ENCODE results near the gene SERP2. TPM values are rescaled to one million over a fixed set of nuclear protein-coding genes. Genes with fewer than 3 reads are reported as not detected.

The SERP2 gene
- total RNA-seq, 2 experiments from 2014 or later, result 0.38 to 0.64 TPM

- Mint-ChIP-seq H3K9me3 (no peaks in the 10 kb centered on the region), H3K27me3 (ENCODE audit: low read depth) (no peaks in the 10 kb centered on the region), H3K36me3 (ENCODE audit: low read depth) (no peaks in the 10 kb centered on the region), H3K4me1 (ENCODE audit: low read depth) (no peaks in the 10 kb centered on the region), H3K4me3 (no peak overlapping the region), H3K27ac (no peak overlapping the region)
- CTCF ChIA-PET, result no interaction called here
- no peak for DNase-seq
- intact Hi-C loops (cut with micrococcal nuclease), result no loop called here
Observed at GRCh38 chr13:44383945-44384344, 10.3 kb downstream of the SERP2 start.

GRCh38 chr13:44384778-44385177 is 11.2 kb downstream of the SERP2 start:
- CTCF ChIA-PET, result no interaction called here
- intact Hi-C loops (cut with micrococcal nuclease), result no loop called here

GRCh38 chr13:44385401-44385800 is 11.8 kb downstream of the SERP2 start:
- intact Hi-C loops (cut with micrococcal nuclease), result no loop called here
- no peak overlapping the region for H3K27ac Mint-ChIP-seq
- no peak for DNase-seq
- H3K27me3 Mint-ChIP-seq (ENCODE audit: low read depth), result no peaks in the 10 kb centered on the region
- H3K9me3 Mint-ChIP-seq, result no peaks in the 10 kb centered on the region
- CTCF ChIA-PET, result no interaction called here
- no peaks in the 10 kb centered on the region for H3K36me3 Mint-ChIP-seq (ENCODE audit: low read depth)
- H3K4me3 Mint-ChIP-seq, result no peak overlapping the region
- H3K4me1 Mint-ChIP-seq (ENCODE audit: low read depth), result no peaks in the 10 kb centered on the region

More at GRCh38 chr13:44384778-44385177, 11.2 kb downstream of the SERP2 start:
- Mint-ChIP-seq H3K27me3 (ENCODE audit: low read depth) (no peaks in the 10 kb centered on the region), H3K4me3 (no peak overlapping the region), H3K4me1 (ENCODE audit: low read depth) (no peaks in the 10 kb centered on the region), H3K36me3 (ENCODE audit: low read depth) (no peaks in the 10 kb centered on the region), H3K9me3 (no peaks in the 10 kb centered on the region), H3K27ac (no peak overlapping the region)
- DNase-seq, result no peak

GRCh38 chr13:44385847-44386246 is 12.2 kb downstream of the SERP2 start:
- CTCF ChIA-PET, result interaction anchor here (1.1 kb wide), 1 partner anchor 9 kb away, joined by 3 read pairs; no protein-coding TSS in a partner anchor
- DNase-seq, result no peak
- Mint-ChIP-seq H3K27ac (no peak overlapping the region), H3K9me3 (no peaks in the 10 kb centered on the region), H3K4me1 (ENCODE audit: low read depth) (no peaks in the 10 kb centered on the region), H3K36me3 (ENCODE audit: low read depth) (no peaks in the 10 kb centered on the region), H3K27me3 (ENCODE audit: low read depth) (no peaks in the 10 kb centered on the region), H3K4me3 (no peak overlapping the region)
- intact Hi-C loops (cut with micrococcal nuclease), result no loop called here

- H3K4me3 Mint-ChIP-seq, result no peak overlapping the region
- no peaks in the 10 kb centered on the region for H3K4me1 Mint-ChIP-seq (ENCODE audit: low read depth)
- DNase-seq, result no peak
- CTCF ChIA-PET, result interaction anchor here (1.1 kb wide), 1 partner anchor 10 kb away, joined by 3 read pairs; no protein-coding TSS in a partner anchor
- no peaks in the 10 kb centered on the region for H3K9me3 Mint-ChIP-seq
- H3K27ac Mint-ChIP-seq, result no peak overlapping the region
- H3K27me3 Mint-ChIP-seq (ENCODE audit: low read depth), result no peaks in the 10 kb centered on the region
- H3K36me3 Mint-ChIP-seq (ENCODE audit: low read depth), result no peaks in the 10 kb centered on the region
- intact Hi-C loops (cut with micrococcal nuclease), result no loop called here
Observed at GRCh38 chr13:44386913-44387556, 13.4 kb downstream of the SERP2 start.

GRCh38 chr13:44388427-44389059 is 14.9 kb downstream of the SERP2 start:
- intact Hi-C loops (cut with micrococcal nuclease), result no loop called here
- CTCF ChIA-PET, result no interaction called here
- DNase-seq, result no peak
- H3K4me3 Mint-ChIP-seq, result no peak overlapping the region
- H3K27ac Mint-ChIP-seq, result no peak overlapping the region
- H3K9me3 Mint-ChIP-seq, result no peaks in the 10 kb centered on the region
- no peaks in the 10 kb centered on the region for H3K4me1 Mint-ChIP-seq (ENCODE audit: low read depth)
- no peaks in the 10 kb centered on the region for H3K27me3 Mint-ChIP-seq (ENCODE audit: low read depth)
- H3K36me3 Mint-ChIP-seq (ENCODE audit: low read depth), result no peaks in the 10 kb centered on the region

GRCh38 chr13:44389060-44389666 is 15.5 kb downstream of the SERP2 start:
- no peaks in the 10 kb centered on the region for H3K27me3 Mint-ChIP-seq (ENCODE audit: low read depth)
- intact Hi-C loops (cut with micrococcal nuclease), result no loop called here
- H3K9me3 Mint-ChIP-seq, result no peaks in the 10 kb centered on the region
- CTCF ChIA-PET, result no interaction called here
- no peaks in the 10 kb centered on the region for H3K36me3 Mint-ChIP-seq (ENCODE audit: low read depth)
- no peak overlapping the region for H3K4me3 Mint-ChIP-seq
- H3K27ac Mint-ChIP-seq, result no peak overlapping the region
- no peak for DNase-seq
- H3K4me1 Mint-ChIP-seq (ENCODE audit: low read depth), result no peaks in the 10 kb centered on the region

- DNase-seq, result no peak
- intact Hi-C loops (cut with micrococcal nuclease), result no loop called here
- H3K4me3 Mint-ChIP-seq, result no peak overlapping the region
- no peaks in the 10 kb centered on the region for H3K9me3 Mint-ChIP-seq
- no peaks in the 10 kb centered on the region for H3K27me3 Mint-ChIP-seq (ENCODE audit: low read depth)
- H3K4me1 Mint-ChIP-seq (ENCODE audit: low read depth), result no peaks in the 10 kb centered on the region
- H3K27ac Mint-ChIP-seq, result no peak overlapping the region
- no peaks in the 10 kb centered on the region for H3K36me3 Mint-ChIP-seq (ENCODE audit: low read depth)
- CTCF ChIA-PET, result interaction anchor here (0.5 kb wide), 1 partner anchor 248 kb away, joined by 4 read pairs; no protein-coding TSS in a partner anchor
Observed at GRCh38 chr13:44389876-44390275, 16.3 kb downstream of the SERP2 start.

GRCh38 chr13:44393391-44393790 is 19.8 kb downstream of the SERP2 start:
- Mint-ChIP-seq H3K27me3 (ENCODE audit: low read depth) (no peaks in the 10 kb centered on the region), H3K4me3 (no peak overlapping the region), H3K27ac (no peak overlapping the region), H3K4me1 (ENCODE audit: low read depth) (no peaks in the 10 kb centered on the region), H3K36me3 (ENCODE audit: low read depth) (no peaks in the 10 kb centered on the region), H3K9me3 (no peaks in the 10 kb centered on the region)
- intact Hi-C loops (cut with micrococcal nuclease), result no loop called here
- no peak for DNase-seq
- CTCF ChIA-PET, result no interaction called here

GRCh38 chr13:44394658-44395057 is 21.0 kb downstream of the SERP2 start:
- intact Hi-C loops (cut with micrococcal nuclease), result no loop called here
- no peak for DNase-seq
- H3K9me3 Mint-ChIP-seq, result no peaks in the 10 kb centered on the region
- no peaks in the 10 kb centered on the region for H3K36me3 Mint-ChIP-seq (ENCODE audit: low read depth)
- H3K4me3 Mint-ChIP-seq, result no peak overlapping the region
- CTCF ChIA-PET, result no interaction called here
- no peaks in the 10 kb centered on the region for H3K4me1 Mint-ChIP-seq (ENCODE audit: low read depth)
- H3K27me3 Mint-ChIP-seq (ENCODE audit: low read depth), result no peaks in the 10 kb centered on the region
- no peak overlapping the region for H3K27ac Mint-ChIP-seq

- no peaks in the 10 kb centered on the region for H3K36me3 Mint-ChIP-seq (ENCODE audit: low read depth)
- CTCF ChIA-PET, result no interaction called here
- H3K4me1 Mint-ChIP-seq (ENCODE audit: low read depth), result no peaks in the 10 kb centered on the region
- DNase-seq, result no peak
- H3K9me3 Mint-ChIP-seq, result no peaks in the 10 kb centered on the region
- H3K27me3 Mint-ChIP-seq (ENCODE audit: low read depth), result no peaks in the 10 kb centered on the region
- intact Hi-C loops (cut with micrococcal nuclease), result no loop called here
- H3K27ac Mint-ChIP-seq, result no peak overlapping the region
- H3K4me3 Mint-ChIP-seq, result no peak overlapping the region
Observed at GRCh38 chr13:44395976-44396694, 22.5 kb downstream of the SERP2 start.

- Mint-ChIP-seq H3K9me3 (no peaks in the 10 kb centered on the region), H3K4me1 (ENCODE audit: low read depth) (no peaks in the 10 kb centered on the region), H3K27ac (no peak overlapping the region), H3K27me3 (ENCODE audit: low read depth) (no peaks in the 10 kb centered on the region), H3K4me3 (no peak overlapping the region), H3K36me3 (ENCODE audit: low read depth) (no peaks in the 10 kb centered on the region)
- intact Hi-C loops (cut with micrococcal nuclease), result no loop called here
- CTCF ChIA-PET, result no interaction called here
- DNase-seq, result no peak
Observed at GRCh38 chr13:44396701-44397580, 23.3 kb downstream of the SERP2 start.

Measured in activated naive CD4-positive, alpha-beta T cell treated with anti-CD3 and anti-CD28 coated beads for 36 hours (primary cell).